ENCODE results near the gene PRUNE2.

The PRUNE2 gene

GRCh38 chr9:76717176-76717575 is 188.7 kb downstream of the PRUNE2 start:
- intact Hi-C loops (cut with DNase I; ENCODE audit: low total_unique reads): no loop called here
- peak overlapping the region; percentile 31 to 44 for H3K27ac ChIP-seq
- H3K27me3 ChIP-seq: no peaks in the 10 kb centered on the region
- no peaks in the 10 kb centered on the region for H3K9me3 ChIP-seq
- DNase-seq: no peak
- H3K36me3 ChIP-seq: peaks cover 11 to 15% (median 13%) of the 10 kb centered on the region in 3 donors
- H3K4me3 ChIP-seq: no peak overlapping the region
- peaks cover 0 to 34% (median 18%) of the 10 kb centered on the region in 4 donors for H3K4me1 ChIP-seq
- TF ChIP-seq CTCF (IDR thresholded peaks at IDR 0.05): no peak

GRCh38 chr9:76716085-76716672 is 189.7 kb downstream of the PRUNE2 start:
- H3K4me1 ChIP-seq: peaks cover 0 to 34% (median 18%) of the 10 kb centered on the region in 4 donors
- no peak overlapping the region for H3K4me3 ChIP-seq
- no peaks in the 10 kb centered on the region for H3K9me3 ChIP-seq
- H3K36me3 ChIP-seq: peaks cover 19 to 25% (median 22%) of the 10 kb centered on the region in 3 donors
- intact Hi-C loops (cut with DNase I; ENCODE audit: low total_unique reads): no loop called here
- TF ChIP-seq CTCF (IDR thresholded peaks at IDR 0.05): no peak
- no peak overlapping the region for H3K27ac ChIP-seq
- no peaks in the 10 kb centered on the region for H3K27me3 ChIP-seq
- DNase-seq: no peak

GRCh38 chr9:76713381-76713780 is 192.5 kb downstream of the PRUNE2 start:
- Histone ChIP-seq H3K27me3 (no peaks in the 10 kb centered on the region), H3K4me3 (no peak overlapping the region), H3K36me3 (peaks cover 46 to 51% (median 48%) of the 10 kb centered on the region in 3 donors), H3K4me1 (peaks cover 0 to 28% (median 16%) of the 10 kb centered on the region in 4 donors), H3K9me3 (no peaks in the 10 kb centered on the region), H3K27ac (no peak overlapping the region)
- TF ChIP-seq CTCF (IDR thresholded peaks at IDR 0.05): no peak
- DNase-seq: no peak
- intact Hi-C loops (cut with DNase I; ENCODE audit: low total_unique reads): no loop called here

- no peak for TF ChIP-seq CTCF (IDR thresholded peaks at IDR 0.05)
- no peaks in the 10 kb centered on the region for H3K27me3 ChIP-seq
- peaks cover 61 to 82% (median 82%) of the 10 kb centered on the region in 3 donors for H3K36me3 ChIP-seq
- DNase-seq: no peak
- H3K4me3 ChIP-seq: no peak overlapping the region
- H3K27ac ChIP-seq: no peak overlapping the region
- intact Hi-C loops (cut with DNase I; ENCODE audit: low total_unique reads): loop anchor here (10.0 kb wide), 1 partner anchor 264 kb away; no protein-coding TSS in a partner anchor
- H3K9me3 ChIP-seq: no peaks in the 10 kb centered on the region
- H3K4me1 ChIP-seq: no peaks in the 10 kb centered on the region
These were observed 196.9 kb downstream of the PRUNE2 start for GRCh38 chr9:76709020-76709419.

GRCh38 chr9:76707510-76707909 is 198.4 kb downstream of the PRUNE2 start:
- TF ChIP-seq CTCF (IDR thresholded peaks at IDR 0.05): no peak
- Histone ChIP-seq H3K27me3 (no peaks in the 10 kb centered on the region), H3K36me3 (peaks cover 65 to 87% (median 81%) of the 10 kb centered on the region in 3 donors), H3K9me3 (no peaks in the 10 kb centered on the region), H3K4me1 (no peaks in the 10 kb centered on the region), H3K27ac (no peak overlapping the region), H3K4me3 (no peak overlapping the region)
- intact Hi-C loops (cut with DNase I; ENCODE audit: low total_unique reads): loop anchor here (10.0 kb wide), 1 partner anchor 263 kb away; no protein-coding TSS in a partner anchor
- no peak for DNase-seq
